WI38 (cell line): ENCODE data around the gene SYT9.

Experiments used
- H3K4me3 ChIP-seq: 2 replicates; pipeline ENCODE4 v1.5.1; 2011; ENCODE audit warnings: low read depth, mild to moderate bottlenecking, control low read depth, low read length
- TF ChIP-seq, protein P1 (sequence below): IDR thresholded peaks from 2 replicates; pipeline ENCODE4 v1.5.1; 2012; ENCODE audit warnings: low read depth, mild to moderate bottlenecking, control low read depth, low read length

The SYT9 gene

DNA sequence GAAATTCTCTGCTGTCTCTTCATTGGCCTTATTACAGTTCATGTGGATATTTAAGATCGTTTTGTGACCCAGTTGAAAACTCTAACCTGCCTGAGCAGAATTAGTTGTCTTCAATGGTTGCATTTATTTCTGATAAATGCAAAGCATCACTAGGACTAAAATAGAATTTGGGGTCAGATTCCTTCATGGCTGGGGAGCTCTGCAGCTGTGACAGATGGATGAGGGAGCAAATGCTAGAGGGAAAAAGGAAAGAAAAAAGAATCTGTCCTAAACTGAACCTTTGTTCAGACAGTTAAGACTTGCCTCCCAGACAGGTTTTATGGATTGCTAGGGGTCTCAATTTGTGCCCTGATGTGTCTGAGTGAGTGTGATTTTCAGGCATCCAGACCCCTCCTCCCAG, 113.0 kb downstream of the SYT9 start:
- H3K4me3 ChIP-seq: no peak overlapping the region
- TF ChIP-seq, protein P1, sequence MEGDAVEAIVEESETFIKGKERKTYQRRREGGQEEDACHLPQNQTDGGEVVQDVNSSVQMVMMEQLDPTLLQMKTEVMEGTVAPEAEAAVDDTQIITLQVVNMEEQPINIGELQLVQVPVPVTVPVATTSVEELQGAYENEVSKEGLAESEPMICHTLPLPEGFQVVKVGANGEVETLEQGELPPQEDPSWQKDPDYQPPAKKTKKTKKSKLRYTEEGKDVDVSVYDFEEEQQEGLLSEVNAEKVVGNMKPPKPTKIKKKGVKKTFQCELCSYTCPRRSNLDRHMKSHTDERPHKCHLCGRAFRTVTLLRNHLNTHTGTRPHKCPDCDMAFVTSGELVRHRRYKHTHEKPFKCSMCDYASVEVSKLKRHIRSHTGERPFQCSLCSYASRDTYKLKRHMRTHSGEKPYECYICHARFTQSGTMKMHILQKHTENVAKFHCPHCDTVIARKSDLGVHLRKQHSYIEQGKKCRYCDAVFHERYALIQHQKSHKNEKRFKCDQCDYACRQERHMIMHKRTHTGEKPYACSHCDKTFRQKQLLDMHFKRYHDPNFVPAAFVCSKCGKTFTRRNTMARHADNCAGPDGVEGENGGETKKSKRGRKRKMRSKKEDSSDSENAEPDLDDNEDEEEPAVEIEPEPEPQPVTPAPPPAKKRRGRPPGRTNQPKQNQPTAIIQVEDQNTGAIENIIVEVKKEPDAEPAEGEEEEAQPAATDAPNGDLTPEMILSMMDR: no peak

DNA sequence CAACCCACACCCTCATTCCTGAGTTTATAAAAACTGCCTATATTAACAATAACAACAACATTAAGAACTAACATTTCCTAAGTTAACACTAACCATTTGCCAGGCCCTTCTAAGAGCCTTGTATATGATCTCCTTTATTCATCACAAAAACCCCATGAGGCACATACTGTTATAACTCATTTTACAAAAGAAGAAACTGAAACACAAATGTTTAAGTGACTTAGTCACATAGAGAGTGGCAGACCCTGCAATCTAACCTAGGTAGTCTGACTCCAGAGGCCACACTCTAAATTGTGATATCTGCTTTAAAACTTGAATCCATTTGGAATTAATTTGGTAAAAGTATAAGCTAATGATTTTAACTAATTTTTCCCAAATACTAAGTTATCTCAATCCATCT, 116.1 kb downstream of the SYT9 start:
- TF ChIP-seq, protein P1: no peak
- no peak overlapping the region for H3K4me3 ChIP-seq

DNA sequence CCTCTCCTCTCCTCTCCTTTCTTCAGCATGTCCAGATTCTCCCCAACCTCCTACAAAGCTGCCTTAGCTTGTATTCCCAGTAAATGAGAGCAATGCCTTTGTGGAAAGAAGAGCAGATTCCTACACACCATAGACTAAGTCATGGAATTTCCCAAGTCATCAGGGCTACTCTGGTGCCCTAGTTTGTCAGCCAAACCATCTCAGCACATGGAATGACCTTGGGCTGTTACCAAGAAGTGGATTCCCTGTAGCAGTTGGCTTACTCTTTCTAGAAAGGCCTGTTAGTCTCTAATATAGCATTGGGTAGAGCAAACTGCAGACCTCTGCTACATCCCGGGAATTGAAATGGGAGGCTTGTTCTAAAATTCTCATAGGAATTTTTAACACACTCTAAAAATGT, 124.7 kb downstream of the SYT9 start:
- TF ChIP-seq, protein P1: no peak
- no peak overlapping the region for H3K4me3 ChIP-seq

DNA sequence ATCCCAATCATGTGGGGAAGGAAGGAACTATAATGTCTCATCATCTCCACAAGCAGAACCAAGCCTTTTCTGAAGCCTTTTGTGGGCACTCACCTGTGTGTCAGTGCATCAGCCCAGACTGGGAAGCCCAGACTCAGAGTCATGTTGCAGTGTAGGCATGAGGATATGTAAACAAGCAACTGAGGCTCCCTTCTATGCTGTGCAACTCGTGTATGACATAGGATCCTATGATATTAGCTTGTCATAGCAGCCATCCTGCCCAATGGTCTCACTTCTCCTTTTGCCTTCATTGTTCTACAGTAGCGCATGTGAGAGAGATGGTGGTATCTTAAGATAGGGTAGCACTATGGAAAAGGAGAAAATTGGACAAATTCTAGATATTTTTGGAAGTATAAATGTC, 130.2 kb downstream of the SYT9 start:
- no peak overlapping the region for H3K4me3 ChIP-seq
- TF ChIP-seq, protein P1: no peak

DNA sequence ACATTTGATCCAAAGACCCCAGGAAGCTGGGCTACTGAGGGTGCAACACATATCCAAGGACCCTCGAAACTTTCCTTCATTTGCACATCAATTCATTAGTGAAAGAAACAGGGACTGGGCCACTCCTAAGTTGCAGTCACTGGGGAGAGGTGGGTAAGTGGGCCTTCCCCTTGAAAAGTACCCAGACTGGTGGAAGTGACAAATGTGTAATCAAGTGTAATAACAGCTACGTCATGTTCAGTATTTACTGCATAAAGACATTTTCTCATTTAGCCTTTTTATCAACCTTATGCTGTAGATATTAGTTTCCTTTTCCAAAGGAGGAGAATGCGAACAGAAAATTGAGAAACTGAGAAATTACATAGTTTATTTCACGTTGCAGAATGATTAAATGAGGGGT, 131.7 kb downstream of the SYT9 start:
- TF ChIP-seq, protein P1: no peak
- H3K4me3 ChIP-seq: no peak overlapping the region

DNA sequence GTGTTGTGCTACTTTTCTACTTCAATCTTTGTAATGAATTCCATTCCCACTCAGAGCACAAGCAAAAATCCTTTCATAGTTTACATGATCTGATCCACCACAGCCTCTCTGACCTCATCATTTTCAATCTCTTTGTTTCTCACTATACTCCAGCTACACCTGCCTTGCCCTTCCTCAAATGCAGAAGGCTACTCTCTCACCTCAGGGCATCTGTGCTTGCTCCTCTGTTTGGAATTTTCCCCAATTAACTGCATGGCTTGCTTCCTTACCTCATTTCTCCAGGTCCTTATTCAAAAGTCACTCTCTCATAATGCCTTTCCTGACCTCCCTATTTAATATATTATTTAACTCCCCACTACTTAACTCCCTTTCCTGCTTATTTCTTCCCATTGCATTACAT, 133.0 kb downstream of the SYT9 start:
- TF ChIP-seq, protein P1: no peak
- H3K4me3 ChIP-seq: no peak overlapping the region

DNA sequence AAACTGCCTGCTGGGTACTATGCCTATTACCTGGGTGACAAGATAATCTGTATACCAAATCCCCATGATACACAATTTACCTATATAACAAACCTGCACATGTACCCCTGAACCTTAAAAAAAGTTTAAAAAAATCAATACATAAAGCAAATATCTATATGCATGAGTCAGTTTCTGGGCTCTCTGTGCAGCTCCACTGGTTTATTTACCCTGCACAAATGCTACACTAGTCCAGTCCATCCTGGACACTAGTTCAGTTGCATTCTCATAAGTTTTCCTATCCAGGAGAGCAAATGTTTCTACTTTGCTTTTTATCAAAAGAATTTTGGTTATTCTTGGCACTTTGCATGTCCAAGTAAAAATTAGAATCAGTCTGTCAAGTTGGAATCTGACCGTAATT, 133.8 kb downstream of the SYT9 start:
- H3K4me3 ChIP-seq: no peak overlapping the region
- TF ChIP-seq, protein P1: no peak
